ENCODE results near the gene EHD1.

The EHD1 gene

DNA sequence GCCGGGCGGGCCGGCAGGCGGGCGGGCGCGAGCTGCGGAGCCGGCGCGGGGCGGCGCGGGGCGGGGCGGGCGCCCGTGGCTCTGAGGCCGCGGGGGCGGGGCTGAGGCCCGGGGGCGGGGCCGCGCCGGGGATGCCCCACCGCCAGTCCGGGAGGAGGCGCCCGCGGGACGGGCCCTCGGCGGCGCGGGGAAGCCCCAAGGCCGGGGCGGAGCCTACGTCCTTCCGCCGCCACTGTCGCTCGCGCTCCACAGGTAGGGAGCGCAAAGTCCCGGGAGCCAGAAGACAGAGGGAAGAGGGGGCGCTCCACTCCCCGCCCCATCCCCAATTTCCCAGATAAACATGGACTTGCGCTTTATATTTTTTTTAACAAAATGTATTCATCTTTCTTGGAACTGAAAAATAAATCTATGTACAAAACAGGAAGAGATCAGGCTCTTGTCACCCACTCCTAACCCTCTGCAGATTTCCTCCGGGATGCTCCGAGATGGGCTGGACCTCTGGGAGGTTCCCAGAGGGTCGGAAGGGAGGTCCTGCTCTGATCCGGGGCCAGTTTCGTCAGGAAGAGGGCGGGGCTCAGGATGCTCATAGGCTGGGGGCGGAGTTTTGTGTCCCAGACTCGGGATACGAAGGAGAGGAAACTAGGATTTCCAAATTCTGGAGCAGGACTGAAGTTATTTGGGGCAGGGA lies 75.1 kb downstream of the EHD1 start, which contains the start of gene MAP4K2:
TSS of gene MAP4K2 (minus strand) at position 57 of the 688 bp plus-strand sequence. CDS start 65 bp downstream, outside the sequence.
- peak; percentile 87 for DNase-seq (ENCODE audit: insufficient read length, low spot score)
- FAIRE-seq = no peak

DNA sequence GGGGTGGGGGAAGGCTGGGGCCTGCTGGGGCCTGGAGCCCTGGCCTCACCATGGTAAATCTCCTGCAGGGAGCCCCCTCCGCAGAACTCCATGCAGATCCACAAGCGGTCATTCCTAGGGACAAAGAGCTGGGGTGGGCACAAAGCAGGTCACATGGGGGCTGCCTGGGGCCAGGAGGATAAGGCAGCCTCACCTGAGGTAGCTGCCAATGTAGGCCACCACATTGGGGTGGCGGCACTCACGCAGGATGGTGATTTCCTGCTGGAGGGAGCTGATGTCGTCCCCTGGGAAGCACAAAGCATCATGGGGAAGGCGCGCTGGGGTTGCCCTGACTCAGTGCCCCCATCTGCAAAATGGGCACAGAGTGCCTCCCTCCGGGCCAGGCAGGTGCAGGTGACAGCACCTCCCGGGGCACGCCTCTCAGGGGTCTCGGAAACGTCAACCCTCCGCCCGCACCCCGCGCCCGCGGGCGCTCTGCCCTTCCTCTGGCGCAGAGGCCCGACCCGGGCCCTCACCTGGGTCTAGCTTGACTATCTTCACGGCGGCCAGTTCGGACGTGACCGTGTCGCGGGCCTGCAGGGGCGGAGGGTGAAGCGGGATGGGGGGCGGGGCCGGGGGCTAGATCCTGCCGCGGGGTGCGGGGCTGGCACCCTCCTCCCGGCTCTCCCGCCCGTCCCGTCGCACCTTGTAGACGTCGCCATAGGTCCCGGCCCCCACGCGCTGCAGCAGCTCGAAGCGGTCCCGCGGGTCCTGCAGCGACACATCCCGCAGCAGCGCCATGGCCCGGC lies 75.9 kb downstream of the EHD1 start:
- DNase-seq (ENCODE audit: insufficient read length, low spot score) (peak; percentile 36), FAIRE-seq (peak; percentile 28)

Data from HTR-8/SVneo (cell line).